Testis (tissue), 2 donors: Measurements from ENCODE around the gene AFAP1.

ENCODE experiments used
- POLR2A ChIP-seq: fragments of 450-650 bp; IDR thresholded peaks from one replicate; pipeline ENCODE4 v1.6.1; 2017; ENCODE audit warnings: antibody characterized with exemption, mild to moderate bottlenecking, moderate library complexity
- TF ChIP-seq, protein P1 (sequence below), 3 experiments: fragments of 450-650 bp in 2 of 3; fragments of 200-600 bp in 1 of 3; sonication (generic) in 1 of 3; IDR thresholded peaks; one replicate each; pipeline ENCODE4 v1.5.1; 2016 to 2019; ENCODE audit warnings: antibody characterized with exemption in 3 of 3, mild to moderate bottlenecking in 2 of 3, moderate library complexity in 1 of 3

DNA sequence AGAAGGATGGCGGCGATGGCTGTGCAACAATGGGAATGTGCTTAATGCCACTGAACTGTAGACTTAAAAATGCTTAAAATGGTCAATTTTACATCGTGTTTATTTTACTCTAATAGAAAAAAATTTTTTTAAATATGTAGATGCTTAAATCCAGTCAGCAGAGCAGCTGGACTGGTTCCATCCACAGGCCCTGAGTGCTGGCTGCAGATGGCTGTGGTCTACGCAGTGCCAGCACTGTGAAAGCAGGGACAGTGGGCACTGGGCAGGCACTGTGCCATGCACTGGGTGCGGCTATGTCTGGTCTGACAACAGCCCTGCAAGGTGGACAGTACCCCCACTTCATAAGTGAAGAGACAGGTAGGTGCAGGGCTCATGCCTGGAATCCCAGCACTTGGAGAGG is 175.2 kb downstream of the AFAP1 start:
- TF ChIP-seq, protein P1, sequence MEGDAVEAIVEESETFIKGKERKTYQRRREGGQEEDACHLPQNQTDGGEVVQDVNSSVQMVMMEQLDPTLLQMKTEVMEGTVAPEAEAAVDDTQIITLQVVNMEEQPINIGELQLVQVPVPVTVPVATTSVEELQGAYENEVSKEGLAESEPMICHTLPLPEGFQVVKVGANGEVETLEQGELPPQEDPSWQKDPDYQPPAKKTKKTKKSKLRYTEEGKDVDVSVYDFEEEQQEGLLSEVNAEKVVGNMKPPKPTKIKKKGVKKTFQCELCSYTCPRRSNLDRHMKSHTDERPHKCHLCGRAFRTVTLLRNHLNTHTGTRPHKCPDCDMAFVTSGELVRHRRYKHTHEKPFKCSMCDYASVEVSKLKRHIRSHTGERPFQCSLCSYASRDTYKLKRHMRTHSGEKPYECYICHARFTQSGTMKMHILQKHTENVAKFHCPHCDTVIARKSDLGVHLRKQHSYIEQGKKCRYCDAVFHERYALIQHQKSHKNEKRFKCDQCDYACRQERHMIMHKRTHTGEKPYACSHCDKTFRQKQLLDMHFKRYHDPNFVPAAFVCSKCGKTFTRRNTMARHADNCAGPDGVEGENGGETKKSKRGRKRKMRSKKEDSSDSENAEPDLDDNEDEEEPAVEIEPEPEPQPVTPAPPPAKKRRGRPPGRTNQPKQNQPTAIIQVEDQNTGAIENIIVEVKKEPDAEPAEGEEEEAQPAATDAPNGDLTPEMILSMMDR (IDR thresholded peaks at IDR 0.05): no peak
- TF ChIP-seq POLR2A: no peak
